ENCODE data around the gene KDF1.
"Not testable (repeated sequence)": the region's sequence is repeated elsewhere in the genome, so short reads cannot be mapped to it uniquely, and the experiment has no call there.

KDF1 gene

GRCh38 chr1:26951216-26951615 is 9.1 kb downstream of the KDF1 start:
- DNase-seq = no peak

DNA sequence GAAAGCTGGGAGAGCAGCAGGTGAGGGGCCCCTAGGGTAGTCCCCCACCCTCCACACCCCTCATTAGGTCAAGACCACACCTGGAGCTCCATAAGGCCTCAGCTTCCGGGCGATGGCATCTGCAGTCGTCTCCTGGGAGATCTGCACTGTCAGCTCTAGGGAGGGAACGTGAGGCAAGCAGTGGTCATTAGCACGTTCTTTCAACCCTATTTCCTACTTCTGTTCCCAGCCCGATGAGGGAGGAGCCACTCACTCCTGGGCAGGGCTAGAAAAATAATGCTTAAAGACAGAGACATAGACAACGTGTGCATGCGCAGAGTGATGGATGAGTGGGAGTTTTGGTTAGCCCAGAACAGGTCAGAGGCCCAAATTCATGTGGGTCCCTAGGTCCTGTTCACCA is 9.7 kb downstream of the KDF1 start:
- no peak for DNase-seq

DNA sequence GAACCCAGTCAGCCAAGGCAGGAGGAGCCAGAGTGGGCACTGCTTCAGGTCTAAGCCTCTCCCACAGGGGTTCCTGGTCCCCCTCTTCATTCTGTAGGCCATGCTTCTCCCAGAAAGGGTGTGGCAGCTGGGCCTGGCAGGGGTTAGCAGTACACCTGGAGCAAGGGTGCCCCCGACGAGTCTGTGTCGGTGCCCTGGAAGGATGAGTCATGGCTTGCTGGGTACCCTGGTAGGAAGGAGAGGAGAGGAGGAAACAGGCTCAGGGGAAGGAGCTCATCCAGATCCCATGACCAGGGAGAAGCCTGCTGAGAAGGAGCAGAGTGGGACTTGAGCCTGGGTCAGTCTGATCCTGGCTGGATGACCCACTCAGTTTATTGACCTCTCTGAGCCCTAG is 10.3 kb downstream of the KDF1 start:
- DNase-seq = peak; percentile 23

DNA sequence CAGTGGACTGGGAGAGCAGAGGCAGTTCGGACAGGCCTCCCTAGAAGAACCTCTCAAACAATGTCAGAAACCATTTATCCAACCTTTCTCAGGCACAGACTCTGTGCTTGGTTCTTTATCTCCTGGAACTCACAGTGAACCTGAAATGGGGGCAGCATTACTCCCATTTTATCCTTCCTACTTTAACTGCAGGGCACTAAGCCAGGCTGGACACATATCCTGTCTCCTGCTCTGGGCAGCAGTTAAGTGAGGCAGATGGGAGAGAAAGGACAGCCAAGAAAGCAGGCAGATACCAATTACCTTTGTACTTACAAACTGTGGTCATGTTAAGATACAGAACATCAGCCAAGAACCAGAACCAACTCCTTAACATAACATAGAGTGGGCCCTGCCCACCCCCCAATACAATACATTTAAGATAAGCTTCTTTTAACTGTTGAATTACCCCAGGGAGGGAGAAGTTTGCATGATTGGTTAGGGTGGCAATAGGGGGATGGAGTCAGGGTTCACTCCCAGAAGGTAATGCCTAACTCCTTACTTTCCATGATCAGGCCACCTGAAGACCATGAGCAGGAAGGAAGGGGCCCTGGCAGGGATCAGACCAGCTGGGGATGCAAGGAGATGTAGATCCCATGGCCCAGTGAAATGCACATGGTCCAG is 10.9 kb downstream of the KDF1 start:
- no peak for DNase-seq

GRCh38 chr1:26948725-26949057 is 11.6 kb downstream of the KDF1 start:
- not testable (repeated sequence) for DNase-seq

DNA sequence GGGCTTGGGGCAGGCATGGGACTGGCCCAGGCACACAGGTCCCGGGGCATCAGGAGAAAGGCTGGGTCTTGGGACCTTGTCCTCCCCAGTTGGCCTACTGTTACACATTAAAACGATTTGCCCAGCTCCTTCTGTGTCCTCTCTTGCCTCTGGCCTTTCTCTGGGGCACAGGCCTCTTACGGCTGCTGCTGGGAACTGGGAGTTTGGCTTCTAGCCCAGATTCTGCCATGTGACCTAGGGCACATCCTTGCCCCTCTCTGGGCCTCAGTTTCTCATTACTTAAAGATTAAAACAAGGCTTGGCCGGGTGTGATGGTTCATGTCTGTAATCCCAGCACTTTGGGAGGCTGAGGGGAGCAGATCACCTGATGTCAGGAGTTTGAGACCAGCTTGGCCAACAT is 14.0 kb downstream of the KDF1 start:
- DNase-seq = no peak

- DNase-seq = no peak
These were observed 14.5 kb downstream of the KDF1 start for GRCh38 chr1:26945728-26946127.

DNA sequence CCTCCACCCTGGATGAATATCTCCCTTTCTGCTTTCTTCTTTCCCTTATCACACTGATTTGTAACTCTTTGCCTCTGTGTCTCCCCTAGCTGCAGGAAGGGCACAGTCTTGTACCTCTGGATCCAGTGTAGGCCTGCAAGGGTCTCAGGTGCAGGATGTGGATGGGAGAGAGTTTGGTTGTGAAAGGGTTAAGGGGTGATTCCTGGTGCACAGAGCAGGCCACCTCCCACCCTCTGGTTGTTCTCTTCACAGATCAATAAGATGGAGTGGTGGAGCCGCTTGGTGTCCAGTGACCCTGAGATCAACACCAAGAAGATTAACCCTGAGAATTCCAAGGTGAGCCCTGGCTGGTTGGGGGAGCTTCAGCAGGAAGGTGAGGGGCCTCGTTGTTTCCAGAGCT is 15.1 kb downstream of the KDF1 start:
- no peak for DNase-seq

DNA sequence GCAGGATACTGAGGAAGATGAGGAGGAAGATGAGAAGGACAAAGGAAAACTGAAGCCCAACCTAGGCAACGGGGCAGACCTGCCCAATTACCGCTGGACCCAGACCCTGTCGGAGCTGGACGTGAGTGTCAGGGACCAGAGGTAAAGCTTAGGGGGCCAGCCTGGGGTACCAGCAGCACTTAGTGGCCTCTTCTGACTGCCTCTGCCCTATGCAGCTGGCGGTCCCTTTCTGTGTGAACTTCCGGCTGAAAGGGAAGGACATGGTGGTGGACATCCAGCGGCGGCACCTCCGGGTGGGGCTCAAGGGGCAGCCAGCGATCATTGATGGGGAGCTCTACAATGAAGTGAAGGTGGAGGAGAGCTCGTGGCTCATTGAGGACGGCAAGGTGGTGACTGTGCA is 17.6 kb downstream of the KDF1 start:
- no peak for DNase-seq

GRCh38 chr1:26941311-26941710 is 19.0 kb downstream of the KDF1 start:
- DNase-seq = no peak

GRCh38 chr1:26938659-26939025 is 21.6 kb downstream of the KDF1 start:
- DNase-seq = no peak

GRCh38 chr1:26938004-26938658 is 22.1 kb downstream of the KDF1 start:
- DNase-seq = no peak

- no peak for DNase-seq
These were observed 23.4 kb downstream of the KDF1 start for GRCh38 chr1:26936823-26937222.

DNA sequence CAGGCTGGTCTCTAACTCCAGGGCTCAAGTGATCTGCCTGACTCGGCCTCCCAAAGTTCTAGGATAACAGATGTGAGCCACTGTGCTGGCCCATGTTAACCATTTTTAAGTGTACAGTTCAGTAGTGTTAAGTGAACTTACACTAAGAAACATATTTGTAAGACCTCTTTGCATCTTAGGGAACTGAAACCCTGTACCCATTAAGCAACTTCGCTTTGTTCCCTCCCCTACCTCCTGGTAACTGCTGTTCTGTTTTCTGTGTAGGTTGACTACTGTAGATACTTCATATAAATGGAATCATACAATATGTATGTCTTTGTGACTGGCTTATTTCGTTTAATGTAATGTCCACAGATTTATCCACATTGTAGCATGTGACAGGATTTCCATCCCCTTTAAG is 27.7 kb downstream of the KDF1 start:
- DNase-seq = no peak

- DNase-seq = peak; percentile 47
These were observed 36.6 kb downstream of the KDF1 start for GRCh38 chr1:26923711-26924110.

DNA sequence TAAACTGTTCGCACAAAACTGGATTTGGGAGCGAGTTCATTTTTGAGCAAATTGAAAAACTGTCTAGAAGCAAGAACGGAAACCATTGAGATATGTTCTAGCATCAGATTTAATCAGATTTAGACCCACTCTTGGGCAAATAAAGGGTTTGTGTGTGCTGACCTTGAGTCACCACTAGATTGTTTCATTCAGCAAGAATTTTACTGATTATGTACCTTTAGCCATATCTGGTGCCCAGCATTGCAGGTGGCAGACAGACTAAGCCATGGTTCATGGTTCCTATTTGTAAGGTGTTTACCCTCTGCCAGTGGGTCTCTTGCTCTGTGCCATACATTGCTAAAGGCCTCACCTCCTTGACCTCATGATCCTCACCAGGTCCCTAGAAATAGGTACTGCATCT is 37.4 kb downstream of the KDF1 start:
- DNase-seq = no peak

- no peak for DNase-seq
These were observed 37.9 kb downstream of the KDF1 start for GRCh38 chr1:26922431-26922729.

DNA sequence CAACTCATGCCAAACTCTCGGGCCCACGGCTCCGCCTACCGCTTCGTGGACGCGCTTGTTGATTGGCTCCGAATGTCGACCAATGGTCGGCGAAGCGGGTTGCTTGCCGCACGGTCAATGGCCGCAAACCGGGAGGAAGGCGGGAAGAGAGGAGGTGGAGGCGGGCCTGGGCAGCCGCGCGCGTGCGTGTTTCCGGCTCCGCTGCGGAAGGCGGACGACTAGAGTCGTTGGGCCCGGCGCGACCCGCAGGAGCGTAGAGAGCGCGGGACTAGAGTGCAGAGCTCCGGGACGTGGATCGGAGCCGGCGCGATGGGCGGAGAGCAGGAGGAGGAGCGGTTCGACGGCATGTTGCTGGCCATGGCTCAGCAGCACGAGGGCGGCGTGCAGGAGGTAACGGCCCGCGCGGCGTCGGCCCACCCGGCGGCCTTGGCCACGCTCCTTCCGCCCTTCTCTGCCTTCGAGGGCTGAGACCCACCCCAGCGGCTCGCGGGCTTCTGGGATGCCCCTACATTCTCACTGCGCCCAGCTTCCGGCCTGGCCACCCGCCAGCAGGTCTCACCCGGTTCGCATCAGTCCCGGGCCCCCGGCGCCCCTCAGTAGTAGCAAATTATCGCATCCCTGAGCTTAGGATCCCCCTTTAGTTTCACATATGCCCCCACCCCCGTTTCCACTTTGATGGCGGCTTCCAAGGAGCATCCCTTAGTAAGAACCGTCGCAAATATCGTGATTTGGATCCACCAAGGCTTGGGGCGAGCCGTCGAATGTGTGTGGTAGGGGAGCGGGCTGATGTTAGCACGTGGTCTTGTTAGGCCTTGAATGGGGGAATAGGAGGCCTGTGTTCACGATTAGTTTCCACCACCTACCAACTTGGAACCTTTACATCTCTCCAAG is 38.5 kb downstream of the KDF1 start, which contains the start of gene NUDC:
Gene NUDC (plus strand): TSS at position 204 of the 891 bp plus-strand sequence. CDS start 106 bp downstream, at position 310.
- peak; percentile 97 for DNase-seq

GRCh38 chr1:26921126-26921539 is 39.1 kb downstream of the KDF1 start:
- no peak for DNase-seq

GRCh38 chr1:26915204-26915842 is 44.9 kb downstream of the KDF1 start:
- DNase-seq = no peak

- no peak for DNase-seq
These were observed 46.3 kb downstream of the KDF1 start, which contains the start of gene NR0B2 for GRCh38 chr1:26913754-26914619. Gene NR0B2, minus strand, starts transcription at chr1:26913975. Its CDS starts 35 bp downstream, at chr1:26913940.

DNA sequence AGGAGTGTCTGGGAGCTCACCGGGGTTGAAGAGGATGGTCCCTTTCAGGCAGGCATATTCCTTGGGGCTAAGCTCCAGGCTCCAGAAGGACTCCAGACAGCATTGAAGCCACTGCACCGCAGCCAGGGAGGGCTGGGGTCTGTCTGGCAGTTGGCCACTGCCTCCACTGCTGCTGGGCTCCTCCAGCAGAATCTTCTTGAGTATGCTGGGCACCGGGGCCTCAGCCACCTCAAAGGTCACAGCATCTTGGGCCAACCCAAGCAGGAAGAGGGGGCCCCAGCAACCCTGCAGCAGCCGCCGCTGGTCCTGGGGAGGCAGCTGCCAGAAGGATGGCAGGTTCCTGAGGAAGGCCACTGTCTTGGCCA is 46.9 kb downstream of the KDF1 start:
- no peak for DNase-seq

- no peak for DNase-seq
These were observed 48.1 kb downstream of the KDF1 start for GRCh38 chr1:26912147-26912490.
